ENCODE measurements around the gene CARD14. TPM values are rescaled to one million over a fixed set of nuclear protein-coding genes. Genes with fewer than 3 reads are reported as not detected.

The CARD14 gene
- total and polyA plus RNA-seq, 2 of the 13 experiments (the other 11 are each of a cell fraction or from before 2014, with no cell fraction given): 0.11 TPM; not detected in 1

DNA sequence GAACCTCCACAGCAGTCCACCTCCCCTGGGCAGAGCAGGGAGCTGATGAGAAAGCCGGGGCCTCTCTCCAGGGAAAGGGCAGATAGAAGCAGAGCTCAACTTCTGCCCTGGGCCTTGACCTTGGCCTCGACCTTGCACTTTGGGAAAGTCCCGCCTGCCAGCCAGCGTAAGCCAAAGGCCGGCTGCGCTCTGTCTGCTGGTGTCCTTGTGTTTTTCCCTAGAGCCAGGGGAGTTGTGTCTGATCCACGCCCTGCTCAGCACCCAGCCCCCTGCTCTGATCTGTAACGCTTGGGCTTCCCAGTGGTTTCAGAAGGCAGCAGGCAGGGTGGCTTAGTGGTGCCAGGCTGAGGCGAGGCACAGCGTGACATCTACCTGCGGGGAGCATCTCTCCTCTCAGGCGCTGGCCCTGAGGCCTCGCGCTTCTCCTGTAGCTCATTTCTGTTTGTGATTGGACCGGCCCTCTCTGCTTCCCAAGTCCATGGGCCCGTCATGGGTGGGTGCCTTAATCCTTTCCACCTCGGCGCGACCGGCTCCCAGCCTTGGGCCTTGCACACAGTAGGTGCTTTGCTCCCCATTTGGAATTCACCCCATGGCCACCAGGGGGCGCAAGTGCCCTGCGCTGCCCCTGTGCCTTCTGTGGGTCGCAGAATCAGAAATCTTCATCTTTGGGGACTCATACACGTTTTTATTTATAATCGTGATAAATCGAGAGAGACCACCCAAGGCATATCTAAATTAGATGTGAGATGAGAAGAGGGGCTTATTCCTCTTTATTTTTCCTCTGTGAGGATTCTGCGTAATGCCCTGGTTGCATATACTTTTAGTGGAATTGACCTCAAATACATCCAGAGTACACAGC, 26.1 kb downstream of the CARD14 start (continued):
- TF ChIP-seq, protein P1, sequence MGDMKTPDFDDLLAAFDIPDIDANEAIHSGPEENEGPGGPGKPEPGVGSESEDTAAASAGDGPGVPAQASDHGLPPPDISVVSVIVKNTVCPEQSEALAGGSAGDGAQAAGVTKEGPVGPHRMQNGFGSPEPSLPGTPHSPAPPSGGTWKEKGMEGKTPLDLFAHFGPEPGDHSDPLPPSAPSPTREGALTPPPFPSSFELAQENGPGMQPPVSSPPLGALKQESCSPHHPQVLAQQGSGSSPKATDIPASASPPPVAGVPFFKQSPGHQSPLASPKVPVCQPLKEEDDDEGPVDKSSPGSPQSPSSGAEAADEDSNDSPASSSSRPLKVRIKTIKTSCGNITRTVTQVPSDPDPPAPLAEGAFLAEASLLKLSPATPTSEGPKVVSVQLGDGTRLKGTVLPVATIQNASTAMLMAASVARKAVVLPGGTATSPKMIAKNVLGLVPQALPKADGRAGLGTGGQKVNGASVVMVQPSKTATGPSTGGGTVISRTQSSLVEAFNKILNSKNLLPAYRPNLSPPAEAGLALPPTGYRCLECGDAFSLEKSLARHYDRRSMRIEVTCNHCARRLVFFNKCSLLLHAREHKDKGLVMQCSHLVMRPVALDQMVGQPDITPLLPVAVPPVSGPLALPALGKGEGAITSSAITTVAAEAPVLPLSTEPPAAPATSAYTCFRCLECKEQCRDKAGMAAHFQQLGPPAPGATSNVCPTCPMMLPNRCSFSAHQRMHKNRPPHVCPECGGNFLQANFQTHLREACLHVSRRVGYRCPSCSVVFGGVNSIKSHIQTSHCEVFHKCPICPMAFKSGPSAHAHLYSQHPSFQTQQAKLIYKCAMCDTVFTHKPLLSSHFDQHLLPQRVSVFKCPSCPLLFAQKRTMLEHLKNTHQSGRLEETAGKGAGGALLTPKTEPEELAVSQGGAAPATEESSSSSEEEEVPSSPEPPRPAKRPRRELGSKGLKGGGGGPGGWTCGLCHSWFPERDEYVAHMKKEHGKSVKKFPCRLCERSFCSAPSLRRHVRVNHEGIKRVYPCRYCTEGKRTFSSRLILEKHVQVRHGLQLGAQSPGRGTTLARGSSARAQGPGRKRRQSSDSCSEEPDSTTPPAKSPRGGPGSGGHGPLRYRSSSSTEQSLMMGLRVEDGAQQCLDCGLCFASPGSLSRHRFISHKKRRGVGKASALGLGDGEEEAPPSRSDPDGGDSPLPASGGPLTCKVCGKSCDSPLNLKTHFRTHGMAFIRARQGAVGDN (CRISPR knock-in tag; IDR thresholded peaks at IDR 0.05): peak; percentile 59
- TF ChIP-seq SNAPC4 (CRISPR knock-in tag; IDR thresholded peaks at IDR 0.05): no peak
- TF ChIP-seq FOXK1 (CRISPR knock-in tag; IDR thresholded peaks at IDR 0.05; ENCODE audit: borderline replicate concordance, low read depth): no peak
- TF ChIP-seq LBX2 (CRISPR knock-in tag; IDR thresholded peaks at IDR 0.05; ENCODE audit: borderline replicate concordance): no peak
- TF ChIP-seq PHF21A (CRISPR knock-in tag; IDR thresholded peaks at IDR 0.05): no peak
- TF ChIP-seq ZNF24 (IDR thresholded peaks at IDR 0.05): no peak
- TF ChIP-seq, protein P2, sequence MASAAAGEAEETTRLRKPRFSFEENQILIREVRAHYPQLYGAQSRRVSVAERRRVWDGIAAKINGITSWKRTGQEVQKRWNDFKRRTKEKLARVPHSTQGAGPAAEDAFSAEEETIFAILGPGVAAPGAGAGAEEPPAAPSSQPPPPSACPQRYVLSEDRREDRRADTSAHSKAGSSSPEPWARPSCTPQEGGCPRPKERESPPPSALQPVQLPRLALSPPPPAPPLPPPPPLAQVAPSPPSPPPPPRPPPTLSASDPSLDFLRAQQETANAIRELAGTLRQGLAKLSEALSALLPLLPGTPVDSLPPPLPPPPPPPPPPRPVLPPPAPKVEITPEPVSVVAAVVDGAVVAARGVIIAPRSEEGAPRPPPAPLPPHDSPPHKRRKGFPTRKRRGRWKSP (CRISPR knock-in tag; IDR thresholded peaks at IDR 0.05): peak; percentile 39; the same call in 1 of the 2 replicates
- no peak for TF ChIP-seq ZNF180 (CRISPR knock-in tag; IDR thresholded peaks at IDR 0.05; ENCODE audit: borderline replicate concordance, low read depth)
- no peak for TF ChIP-seq ZNF136 (CRISPR knock-in tag; IDR thresholded peaks at IDR 0.05; ENCODE audit: low read depth)
- no peak for TF ChIP-seq ZFP36L2 (CRISPR knock-in tag; IDR thresholded peaks at IDR 0.05)
- no peak for TF ChIP-seq ZXDC (CRISPR knock-in tag; IDR thresholded peaks at IDR 0.05)
- peak; percentile 48 for TF ChIP-seq SAP130 (CRISPR knock-in tag; IDR thresholded peaks at IDR 0.05; ENCODE audit: low read depth)
- TF ChIP-seq ZNF33A (CRISPR knock-in tag; IDR thresholded peaks at IDR 0.05; ENCODE audit: borderline replicate concordance): no peak
- TF ChIP-seq ZNF567 (CRISPR knock-in tag; IDR thresholded peaks at IDR 0.05; ENCODE audit: borderline replicate concordance): no peak
- no peak for TF ChIP-seq GTF2F1 (IDR thresholded peaks at IDR 0.05; ENCODE audit: low read length)
